ENCODE results near the gene GJB4. TPM values are rescaled to one million over a fixed set of nuclear protein-coding genes. Genes with fewer than 3 reads are reported as not detected.

The GJB4 gene
- total RNA-seq, 2 donors from 2014 or later = 0.46 to 0.81 TPM

GRCh38 chr1:34774957-34775356, 15.4 kb downstream of the GJB4 start:
- no peak overlapping the region for H3K27ac Mint-ChIP-seq
- no peaks in the 10 kb centered on the region for H3K36me3 Mint-ChIP-seq (ENCODE audit: low read depth)
- H3K4me3 ChIP-seq (ENCODE audit: low read length) = no peak overlapping the region
- peaks cover 4% of the 10 kb centered on the region for H3K27me3 Mint-ChIP-seq (ENCODE audit: insufficient read depth)
- H3K9ac ChIP-seq (ENCODE audit: extremely low read depth, low read length, poor library complexity, severe bottlenecking) = no peak overlapping the region
- H3K4me1 Mint-ChIP-seq = peaks cover 14% of the 10 kb centered on the region
- DNase-seq = no peak
- peaks cover 22% of the 10 kb centered on the region for H3K4me1 ChIP-seq (ENCODE audit: control insufficient read depth, insufficient read depth, low read length)
- 84 to 88% methylated on average over 8 of the region's 8 CpGs for WGBS, 2 experiments (ENCODE audit: insufficient coverage in 1 of 2, insufficient read length in 1 of 2)
- no peak for TF ChIP-seq CTCF (conservative IDR thresholded peaks at IDR 0.05)
- no peaks in the 10 kb centered on the region for H3K9me3 ChIP-seq (ENCODE audit: control insufficient read depth, low read length)
- no peak overlapping the region for H3K27ac ChIP-seq (ENCODE audit: low read depth, low read length)
- H3K27me3 ChIP-seq (ENCODE audit: control insufficient read depth, insufficient read depth, low read length, poor library complexity, severe bottlenecking) = no peaks in the 10 kb centered on the region
- no peaks in the 10 kb centered on the region for H3K9me3 Mint-ChIP-seq
- no peak overlapping the region for H3K4me3 Mint-ChIP-seq
- no peaks in the 10 kb centered on the region for H3K36me3 ChIP-seq (ENCODE audit: control insufficient read depth, insufficient read depth, low read length)

DNA sequence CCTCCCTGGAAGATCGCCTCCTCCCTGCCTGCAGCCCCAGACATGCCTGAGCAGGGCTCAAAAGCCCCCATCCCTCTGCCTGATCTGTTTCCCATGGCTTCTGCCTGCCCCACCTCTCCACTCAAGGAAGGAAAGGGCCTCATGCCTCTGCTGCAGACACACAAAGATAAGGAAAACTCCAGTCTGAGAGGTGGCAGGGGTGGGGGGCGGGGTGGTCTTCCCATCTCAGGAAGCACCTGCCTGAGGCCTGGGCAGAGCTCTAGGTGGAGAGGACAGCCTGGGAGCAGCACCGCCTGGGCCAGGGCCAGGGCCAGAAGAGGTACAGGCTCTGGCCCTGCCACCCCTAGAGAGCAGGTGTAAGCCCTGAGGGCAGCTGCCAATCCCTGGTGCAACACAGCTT, 17.4 kb downstream of the GJB4 start:
- Mint-ChIP-seq H3K4me1 (peaks cover 17% of the 10 kb centered on the region), H3K4me3 (no peak overlapping the region), H3K9me3 (no peaks in the 10 kb centered on the region), H3K36me3 (ENCODE audit: low read depth) (no peaks in the 10 kb centered on the region), H3K27me3 (ENCODE audit: insufficient read depth) (peaks cover 15% of the 10 kb centered on the region), H3K27ac (no peak overlapping the region)
- no peak for TF ChIP-seq CTCF (conservative IDR thresholded peaks at IDR 0.05)
- H3K4me3 ChIP-seq (ENCODE audit: low read length) = no peak overlapping the region
- 73 to 90% methylated on average over 2 to 3 of the region's 3 CpGs for WGBS, 2 experiments (ENCODE audit: insufficient coverage in 1 of 2, insufficient read length in 1 of 2)
- peak; percentile 41 for DNase-seq
- no peak overlapping the region for H3K9ac ChIP-seq (ENCODE audit: extremely low read depth, low read length, poor library complexity, severe bottlenecking)
- H3K27ac ChIP-seq (ENCODE audit: low read depth, low read length) = no peak overlapping the region
- peaks cover 22% of the 10 kb centered on the region for H3K4me1 ChIP-seq (ENCODE audit: control insufficient read depth, insufficient read depth, low read length)
- H3K9me3 ChIP-seq (ENCODE audit: control insufficient read depth, low read length) = no peaks in the 10 kb centered on the region
- H3K36me3 ChIP-seq (ENCODE audit: control insufficient read depth, insufficient read depth, low read length) = no peaks in the 10 kb centered on the region
- H3K27me3 ChIP-seq (ENCODE audit: control insufficient read depth, insufficient read depth, low read length, poor library complexity, severe bottlenecking) = peaks cover 19% of the 10 kb centered on the region

GRCh38 chr1:34777519-34778321, 18.2 kb downstream of the GJB4 start:
- 63 to 80% methylated on average over 5 to 10 of the region's 10 CpGs for WGBS, 2 experiments (ENCODE audit: insufficient coverage in 1 of 2, insufficient read length in 1 of 2)
- no peak for TF ChIP-seq CTCF (conservative IDR thresholded peaks at IDR 0.05)
- H3K9ac ChIP-seq (ENCODE audit: extremely low read depth, low read length, poor library complexity, severe bottlenecking) = no peak overlapping the region
- Mint-ChIP-seq H3K4me1 (peaks cover 21% of the 10 kb centered on the region), H3K4me3 (no peak overlapping the region), H3K27me3 (ENCODE audit: insufficient read depth) (peaks cover 21% of the 10 kb centered on the region), H3K27ac (no peak overlapping the region), H3K9me3 (no peaks in the 10 kb centered on the region), H3K36me3 (ENCODE audit: low read depth) (no peaks in the 10 kb centered on the region)
- H3K36me3 ChIP-seq (ENCODE audit: control insufficient read depth, insufficient read depth, low read length) = no peaks in the 10 kb centered on the region
- no peak overlapping the region for H3K27ac ChIP-seq (ENCODE audit: low read depth, low read length)
- peaks cover 28% of the 10 kb centered on the region for H3K4me1 ChIP-seq (ENCODE audit: control insufficient read depth, insufficient read depth, low read length)
- H3K4me3 ChIP-seq (ENCODE audit: low read length) = no peak overlapping the region
- peaks cover 27% of the 10 kb centered on the region for H3K27me3 ChIP-seq (ENCODE audit: control insufficient read depth, insufficient read depth, low read length, poor library complexity, severe bottlenecking)
- H3K9me3 ChIP-seq (ENCODE audit: control insufficient read depth, low read length) = no peaks in the 10 kb centered on the region
- DNase-seq = peak; percentile 28
